Measurements from ENCODE around the gene CLDN5. TPM values are rescaled to one million over a fixed set of nuclear protein-coding genes. Genes with fewer than 3 reads are reported as not detected.

Gene CLDN5
- total RNA-seq, 1 donor from 2014 or later: 19.5 TPM

- Histone ChIP-seq H3K9me3 (replicated peaks) (peaks cover 10% of the 10 kb centered on the region), H3K36me3 (no peaks in the 10 kb centered on the region), H3K4me3 (no peak overlapping the region), H3K4me1 (peaks cover 59% of the 10 kb centered on the region), H3K27ac (replicated peaks) (peak overlapping the region; percentile 80), H3K27me3 (ENCODE audit: low read depth) (no peaks in the 10 kb centered on the region)
- TF ChIP-seq CTCF (IDR thresholded peaks at IDR 0.05; ENCODE audit: borderline replicate concordance): no peak
- no peak for DNase-seq
- intact Hi-C loops (cut with micrococcal nuclease): no loop called here
These were observed 44.4 kb upstream of the CLDN5 start for GRCh38 chr22:19568337-19569275.

- TF ChIP-seq CTCF (IDR thresholded peaks at IDR 0.05; ENCODE audit: borderline replicate concordance): no peak
- Histone ChIP-seq H3K4me1 (peaks cover 52% of the 10 kb centered on the region), H3K27ac (replicated peaks) (peak overlapping the region; percentile 80)
These were observed 43.2 kb upstream of the CLDN5 start for GRCh38 chr22:19567157-19568009.

GRCh38 chr22:19566279-19567156 is 42.3 kb upstream of the CLDN5 start:
- TF ChIP-seq CTCF (IDR thresholded peaks at IDR 0.05; ENCODE audit: borderline replicate concordance): no peak
- Histone ChIP-seq H3K27ac (replicated peaks) (peak overlapping the region; percentile 80), H3K4me3 (no peak overlapping the region), H3K27me3 (ENCODE audit: low read depth) (no peaks in the 10 kb centered on the region), H3K36me3 (no peaks in the 10 kb centered on the region), H3K9me3 (replicated peaks) (peaks cover 11% of the 10 kb centered on the region), H3K4me1 (peaks cover 44% of the 10 kb centered on the region)
- intact Hi-C loops (cut with micrococcal nuclease): no loop called here
- no peak for DNase-seq

More at GRCh38 chr22:19567157-19568009, 43.2 kb upstream of the CLDN5 start:
- intact Hi-C loops (cut with micrococcal nuclease): no loop called here
- no peak overlapping the region for H3K4me3 ChIP-seq
- peaks cover 11% of the 10 kb centered on the region for H3K9me3 ChIP-seq (replicated peaks)
- H3K36me3 ChIP-seq: no peaks in the 10 kb centered on the region
- peak; percentile 38 for DNase-seq
- no peaks in the 10 kb centered on the region for H3K27me3 ChIP-seq (ENCODE audit: low read depth)

DNA sequence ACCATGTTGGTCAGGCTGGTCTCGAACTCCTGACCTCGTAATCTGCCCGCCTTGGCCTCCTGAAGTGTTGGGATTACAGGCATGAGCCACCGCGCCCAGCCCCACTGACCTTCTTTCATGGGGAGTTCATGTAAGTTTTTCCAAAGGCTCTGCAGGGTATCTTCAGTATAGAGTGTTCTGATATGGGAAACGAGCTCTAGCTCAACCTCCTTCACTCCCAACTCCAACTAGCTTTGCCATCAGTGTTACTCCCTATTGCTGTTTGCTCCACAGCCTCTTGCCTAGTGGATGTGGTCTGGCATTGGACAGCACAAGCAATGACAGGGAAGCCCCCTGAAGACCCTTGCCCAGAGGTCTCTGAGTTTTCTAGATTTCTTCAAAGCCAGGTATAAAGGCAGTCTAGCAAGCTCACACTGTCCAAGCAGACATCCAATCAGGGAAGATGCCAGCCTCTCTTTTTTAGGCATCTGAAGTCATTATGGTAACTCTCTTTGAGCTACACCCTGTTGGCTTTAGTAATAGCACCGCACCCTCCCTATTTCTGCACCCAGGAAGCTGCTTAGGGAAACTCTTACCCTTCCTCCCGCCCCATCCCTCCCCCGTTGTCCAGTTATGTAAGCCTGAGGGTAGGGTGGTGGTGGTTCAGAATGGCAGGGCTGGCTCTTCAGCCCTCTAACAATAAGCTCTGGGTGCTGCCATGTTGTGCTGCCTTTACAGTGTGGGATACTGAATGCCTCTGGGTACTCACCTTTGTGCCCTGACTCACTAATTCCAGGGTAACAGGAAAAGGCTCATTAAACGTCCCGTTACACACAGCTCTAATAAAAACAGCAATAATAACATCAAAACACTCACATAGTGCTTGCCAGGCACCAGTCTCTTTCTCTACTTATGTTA is 41.4 kb upstream of the CLDN5 start:
- H3K27ac ChIP-seq (replicated peaks): peak overlapping the region; percentile 80
- DNase-seq: no peak
- H3K9me3 ChIP-seq (replicated peaks): peaks cover 11% of the 10 kb centered on the region
- H3K27me3 ChIP-seq (ENCODE audit: low read depth): no peaks in the 10 kb centered on the region
- H3K36me3 ChIP-seq: no peaks in the 10 kb centered on the region
- intact Hi-C loops (cut with micrococcal nuclease): no loop called here
- no peak for TF ChIP-seq CTCF (IDR thresholded peaks at IDR 0.05; ENCODE audit: borderline replicate concordance)
- no peak overlapping the region for H3K4me3 ChIP-seq
- peaks cover 37% of the 10 kb centered on the region for H3K4me1 ChIP-seq
